K562 (cell line): ENCODE data around the gene NR0B2. TPM values are rescaled to one million over a fixed set of nuclear protein-coding genes. Genes with fewer than 3 reads are reported as not detected.

Experiments
- ARHGAP35 ChIP-seq: fragments of 450-650 bp; IDR thresholded peaks from 2 replicates; pipeline ENCODE4 v1.6.1; 2018; ENCODE audit not compliant: partially characterized antibody
- ARID3B ChIP-seq: fragments of 250-450 bp; sonication (Bioruptor Pico); IDR thresholded peaks from 2 replicates; pipeline ENCODE4 v1.4.0; 2020; ENCODE audit warnings: borderline replicate concordance
- CBFA2T3 ChIP-seq: fragments of 450-650 bp; IDR thresholded peaks from 2 replicates; pipeline ENCODE4 v1.6.1; 2017
- CEBPG ChIP-seq, 3 experiments: fragments of 200-800 bp in 1 of 3; sonication (Bioruptor generic) in 1 of 3; sonication (generic) in 1 of 3; formaldehyde crosslinking in 1 of 3; IDR thresholded peaks in 2 of 3; conservative IDR thresholded peaks in 1 of 3; 2 replicates each; pipeline versions ENCODE4 v1.6.1 to v1.8.0; 2016 to 2022; ENCODE audit warnings: missing compliant biosample characterization in 2 of 3, missing genetic modification characterization in 2 of 3, mild to moderate bottlenecking in 1 of 3, missing genetic modification reagents in 1 of 3
- CHD1 ChIP-seq: fragments of 200-600 bp; sonication (generic); IDR thresholded peaks from one replicate; pipeline ENCODE4 v1.6.1; 2012; ENCODE audit warnings: mild to moderate bottlenecking, moderate library complexity, low read length, inconsistent platforms
- CTCFL ChIP-seq: IDR thresholded peaks from 2 replicates; pipeline ENCODE4 v1.6.1; 2011; ENCODE audit warnings: borderline replicate concordance, low read depth, mild to moderate bottlenecking, moderate library complexity, low read length; ENCODE audit not compliant: insufficient read depth, poor library complexity, severe bottlenecking
- HEY1 ChIP-seq: fragments of 250-450 bp; sonication (Bioruptor Pico); IDR thresholded peaks from 2 replicates; pipeline ENCODE4 v1.5.0; 2020; ENCODE audit warnings: mild to moderate bottlenecking, moderate library complexity, borderline replicate concordance
- HNRNPLL ChIP-seq: fragments of 200-400 bp; formaldehyde crosslinking; IDR thresholded peaks from 2 replicates; pipeline ENCODE4 v1.6.1; 2017; ENCODE audit warnings: low read length, low read depth, mild to moderate bottlenecking; ENCODE audit not compliant: poor library complexity, severe bottlenecking
- ILK ChIP-seq: fragments of 450-650 bp; IDR thresholded peaks from 2 replicates; pipeline ENCODE4 v1.6.1; 2016; ENCODE audit warnings: missing genetic modification characterization, low read depth, mild to moderate bottlenecking, missing compliant biosample characterization, moderate library complexity, borderline replicate concordance
- KLF13 ChIP-seq: fragments of 450-650 bp; IDR thresholded peaks from 2 replicates; pipeline ENCODE4 v1.6.1; 2016; ENCODE audit warnings: missing genetic modification characterization, low read depth, mild to moderate bottlenecking, missing compliant biosample characterization, moderate library complexity, borderline replicate concordance
- KLF6 ChIP-seq: fragments of 250-450 bp; sonication (Bioruptor Pico); IDR thresholded peaks from 2 replicates; pipeline ENCODE4 v1.4.0; 2020; ENCODE audit warnings: mild to moderate bottlenecking, moderate library complexity, borderline replicate concordance
- MCM7 ChIP-seq, 2 experiments: fragments of 450-650 bp; IDR thresholded peaks; 2 replicates each; pipeline ENCODE4 v1.6.1; 2016 to 2018
- MED1 ChIP-seq: sonication (generic); formaldehyde crosslinking; IDR thresholded peaks from 2 replicates; pipeline ENCODE4 v1.8.1; 2023; ENCODE audit warnings: missing genetic modification reagents, borderline replicate concordance
- NCOA6 ChIP-seq: fragments of 450-650 bp; IDR thresholded peaks from 2 replicates; pipeline ENCODE4 v1.6.1; 2017; ENCODE audit warnings: mild to moderate bottlenecking
- NCOR1 ChIP-seq: fragments of 450-650 bp; IDR thresholded peaks from 2 replicates; pipeline ENCODE4 v1.6.1; 2016; ENCODE audit warnings: mild to moderate bottlenecking, moderate library complexity
- NUFIP1 ChIP-seq: fragments of 450-650 bp; IDR thresholded peaks from 2 replicates; pipeline ENCODE4 v1.6.1; 2018; ENCODE audit not compliant: partially characterized antibody
- RAD51 ChIP-seq: fragments of 450-650 bp; IDR thresholded peaks from 2 replicates; pipeline ENCODE4 v1.7.1; 2016; ENCODE audit warnings: low read depth, mild to moderate bottlenecking, borderline replicate concordance
- SAFB2 ChIP-seq: fragments of 200-400 bp; formaldehyde crosslinking; IDR thresholded peaks from 2 replicates; pipeline ENCODE4 v1.6.1; 2018; ENCODE audit warnings: borderline replicate concordance, low read length, low read depth, moderate library complexity; ENCODE audit not compliant: severe bottlenecking
- SNRNP70 ChIP-seq: fragments of 200-400 bp; formaldehyde crosslinking; optimal IDR thresholded peaks from 2 replicates; pipeline ENCODE3; 2017; ENCODE audit warnings: low read depth, low read length
- ZBTB12 ChIP-seq: fragments of 250-450 bp; sonication (Bioruptor Pico); IDR thresholded peaks from 2 replicates; pipeline ENCODE4 v1.4.0; 2020
- ZNF184 ChIP-seq: sonication (generic); formaldehyde crosslinking; IDR thresholded peaks from 2 replicates; pipeline ENCODE4 v1.5.0; 2020; ENCODE audit warnings: missing genetic modification reagents
- ZNF444 ChIP-seq: fragments of 250-450 bp; sonication (Bioruptor Pico); IDR thresholded peaks from 2 replicates; pipeline ENCODE4 v1.4.0; 2020; ENCODE audit warnings: mild to moderate bottlenecking, moderate library complexity
- ZNF717 ChIP-seq: fragments of 250-450 bp; sonication (Bioruptor Pico); IDR thresholded peaks from 2 replicates; pipeline ENCODE4 v1.5.0; 2021
- polyA plus RNA-seq, 8 experiments: library from polyadenylated mRNA; depleted of rRNA in 4 of 8; stranded (reverse) in 5 of 8; unstranded in 3 of 8; fragments of >200 nt; fragmentation: Nextera tagmentation in 2 of 8; fragmentation: Illumina TruSeq in 1 of 8; extraction: Ambion mirVana in 2 of 8; extraction: Trizol in 1 of 8; gene quantifications; 2 replicates each; pipeline versions ENCODE4 v1.2.1 to v1.2.3, GENCODE V29; 2011 to 2014; ENCODE audit warnings: inconsistent platforms in 1 of 8, missing spikeins in 1 of 8
- total RNA-seq, 7 experiments: library from RNA; depleted of rRNA in 6 of 7; stranded (reverse); fragments of >200 nt in 6 of 7; fragmentation: Illumina TruSeq in 2 of 7; extraction: Trizol in 2 of 7; gene quantifications; 2 replicates each; pipeline versions ENCODE4 v1.2.1 to v1.2.3, GENCODE V29; 2011 to 2021; ENCODE audit warnings: low replicate concordance in 1 of 7

Gene NR0B2
- total and polyA plus RNA-seq, 9 of the 15 experiments (the other 6 are each of a cell fraction or from before 2014, with no cell fraction given), result not detected

- TF ChIP-seq ZNF717 (CRISPR knock-in tag) (no peak), MCM7 (IDR thresholded peaks at IDR 0.05) (no peak), CEBPG (CRISPR knock-in tag; IDR thresholded peaks at IDR 0.05) (peak; percentile 47; the same call in 1 of the 2 replicates), CEBPG (tag; conservative IDR thresholded peaks at IDR 0.05 in 1 of 2, IDR thresholded peaks at IDR 0.05 in 1 of 2) (no peak), NUFIP1 (no peak), CHD1 (peak; percentile 56), NCOA6 (no peak), ARID3B (CRISPR knock-in tag) (0 out of 2 replicates have a peak, but pooled peaks have one; percentile 46), ARHGAP35 (no peak), MED1 (no peak), ZNF184 (CRISPR knock-in tag) (no peak), ZBTB12 (peak; percentile 57; the same call in 1 of the 2 replicates), SAFB2 (no peak), RAD51 (no peak), CTCFL (no peak), CBFA2T3 (no peak), ILK (no peak), NCOR1 (no peak), SNRNP70 (no peak), HNRNPLL (peak; percentile 89), HEY1 (CRISPR knock-in tag) (no peak), ZNF444 (no peak), KLF6 (CRISPR knock-in tag) (no peak), KLF13 (tag) (peak; percentile 56; the same call in 1 of the 2 replicates)
These were observed 8.0 kb upstream of the NR0B2 start, which contains the start of gene NUDC (continued) for GRCh38 chr1:26921540-26922430.
